NCI-H1105 treated with DMSO at 0.1 percent for 48 hours (cell line): Measurements from ENCODE around the gene JKAMP.
A peak's percentile ranks its signal among the peaks of the same experiment; 100 is the strongest.
"Not testable (repeated sequence)": the region's sequence is repeated elsewhere in the genome, so short reads cannot be mapped to it uniquely, and the experiment has no call there.

ENCODE experiments used
- DNase-seq: peaks from one replicate; lab custom pipeline; 2025; lab: John Stamatoyannopoulos, UW

JKAMP gene, protein sequence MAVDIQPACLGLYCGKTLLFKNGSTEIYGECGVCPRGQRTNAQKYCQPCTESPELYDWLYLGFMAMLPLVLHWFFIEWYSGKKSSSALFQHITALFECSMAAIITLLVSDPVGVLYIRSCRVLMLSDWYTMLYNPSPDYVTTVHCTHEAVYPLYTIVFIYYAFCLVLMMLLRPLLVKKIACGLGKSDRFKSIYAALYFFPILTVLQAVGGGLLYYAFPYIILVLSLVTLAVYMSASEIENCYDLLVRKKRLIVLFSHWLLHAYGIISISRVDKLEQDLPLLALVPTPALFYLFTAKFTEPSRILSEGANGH

DNA sequence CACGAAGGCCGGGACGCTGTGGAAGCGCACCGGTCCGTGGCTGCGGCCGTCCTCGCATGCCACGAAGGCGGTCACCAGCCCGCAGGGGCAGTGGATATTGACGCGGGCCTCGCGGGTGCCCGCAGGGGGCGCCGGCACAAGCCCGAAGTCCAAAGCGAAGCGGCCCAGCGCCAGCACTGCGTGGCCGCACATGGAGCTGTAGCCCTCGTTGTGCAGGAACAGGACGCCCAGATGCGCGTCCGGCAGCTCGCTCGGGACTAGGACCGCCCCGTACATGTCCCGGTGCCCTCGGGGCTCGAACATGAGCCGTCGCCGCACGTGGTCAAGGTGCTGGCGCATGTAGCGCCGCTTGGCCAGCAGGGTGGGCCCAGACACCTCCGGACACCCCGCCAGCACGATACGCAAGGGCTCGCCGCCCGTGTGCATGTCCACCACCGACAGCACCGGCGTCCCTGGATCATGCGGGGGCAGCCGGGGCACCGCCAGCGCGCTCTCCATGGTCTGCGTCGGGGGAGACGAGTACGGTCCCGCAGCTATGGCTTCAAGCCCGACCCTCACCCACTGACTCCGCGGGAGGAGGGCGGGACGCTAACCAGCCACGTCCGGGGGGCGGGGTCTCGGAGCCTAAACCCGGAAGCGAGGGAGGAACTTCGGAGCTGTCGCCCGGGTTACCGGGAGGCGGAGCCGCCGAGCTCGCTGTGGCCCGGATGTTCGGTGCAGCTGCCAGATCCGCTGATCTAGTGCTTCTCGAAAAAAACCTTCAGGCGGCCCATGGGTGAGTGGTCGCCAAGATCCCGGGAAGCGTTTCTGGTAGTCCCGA, at the start of gene JKAMP, which contains the start of gene L3HYPDH:
TSS of gene JKAMP (plus strand) at position 699 of the 820 bp plus-strand sequence. CDS start at position 772, 73 bp downstream.
TSS of gene L3HYPDH (minus strand) at position 590 of the 820 bp plus-strand sequence. CDS start at position 498, 92 bp downstream.
- peak; percentile 94 for DNase-seq

- DNase-seq: no peak
These were observed 49.2 kb upstream of the JKAMP start for GRCh38 chr14:59435101-59435500.

- DNase-seq: no peak
These were observed 48.3 kb upstream of the JKAMP start for GRCh38 chr14:59435987-59436386.

- no peak for DNase-seq
These were observed 46.1 kb upstream of the JKAMP start for GRCh38 chr14:59438195-59438647.

- DNase-seq: no peak
These were observed 44.9 kb upstream of the JKAMP start for GRCh38 chr14:59439256-59439965.

- DNase-seq: not testable (repeated sequence)
These were observed 35.6 kb upstream of the JKAMP start for GRCh38 chr14:59448673-59449072.

DNA sequence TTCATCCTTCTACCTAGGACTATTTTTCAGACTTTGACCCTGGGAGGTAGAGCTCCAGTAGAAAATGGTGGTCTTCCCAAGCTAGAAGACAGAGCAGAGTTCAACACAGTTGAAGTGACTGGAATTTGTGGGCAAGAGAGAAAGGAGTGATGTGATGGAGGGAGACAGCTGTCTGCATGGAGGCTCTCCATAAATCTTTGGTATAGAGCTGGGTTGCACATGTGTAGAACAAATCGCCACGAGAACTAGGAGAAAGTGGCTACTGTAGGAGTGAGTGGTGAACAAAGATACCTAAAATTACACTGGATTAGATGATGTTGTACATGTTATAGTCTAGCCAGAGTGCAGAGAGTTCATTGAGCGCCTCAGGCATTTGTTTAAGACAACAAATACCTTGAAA, 33.6 kb upstream of the JKAMP start:
- no peak for DNase-seq

DNA sequence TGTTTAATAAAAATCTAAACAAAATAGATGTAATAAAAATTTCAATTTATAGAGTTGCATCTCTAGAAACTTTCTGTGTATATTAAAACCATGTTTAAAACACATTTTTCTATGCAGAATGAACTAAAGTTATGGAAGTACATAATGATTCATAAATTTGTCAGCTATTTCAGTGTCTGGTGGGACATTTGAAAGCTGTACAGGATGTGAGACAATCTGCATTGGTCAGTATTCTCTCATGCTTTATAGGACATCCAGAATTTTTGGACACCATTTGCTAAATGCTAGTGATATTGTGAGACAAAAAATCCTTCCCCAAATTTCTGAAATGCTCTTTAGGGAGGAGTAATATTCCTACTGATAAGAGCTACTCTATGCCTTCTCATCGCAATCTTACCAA, 32.5 kb upstream of the JKAMP start:
- DNase-seq: no peak

DNA sequence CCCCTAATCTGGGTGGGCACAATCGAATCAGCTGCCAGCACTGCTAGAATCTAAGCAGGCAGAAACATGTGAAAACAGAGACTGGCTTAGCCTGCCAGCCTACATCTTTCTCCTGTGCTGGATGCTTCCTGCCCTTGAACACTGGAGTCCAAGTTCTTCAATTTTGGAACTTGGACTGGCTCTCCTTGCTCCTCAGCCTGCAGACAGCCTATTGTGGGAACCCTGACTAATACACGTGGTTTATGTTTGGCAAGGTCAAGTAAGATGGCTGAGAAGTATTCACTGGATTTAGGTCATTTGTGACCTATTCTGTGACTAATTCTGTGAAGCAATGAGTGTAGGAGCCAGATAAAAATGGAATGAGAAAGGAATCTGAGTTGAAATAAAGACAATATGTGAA, 30.2 kb upstream of the JKAMP start:
- DNase-seq: no peak

- DNase-seq: no peak
These were observed 28.9 kb upstream of the JKAMP start for GRCh38 chr14:59455411-59455810.

GRCh38 chr14:59458486-59458885, 25.8 kb upstream of the JKAMP start:
- DNase-seq: no peak

DNA sequence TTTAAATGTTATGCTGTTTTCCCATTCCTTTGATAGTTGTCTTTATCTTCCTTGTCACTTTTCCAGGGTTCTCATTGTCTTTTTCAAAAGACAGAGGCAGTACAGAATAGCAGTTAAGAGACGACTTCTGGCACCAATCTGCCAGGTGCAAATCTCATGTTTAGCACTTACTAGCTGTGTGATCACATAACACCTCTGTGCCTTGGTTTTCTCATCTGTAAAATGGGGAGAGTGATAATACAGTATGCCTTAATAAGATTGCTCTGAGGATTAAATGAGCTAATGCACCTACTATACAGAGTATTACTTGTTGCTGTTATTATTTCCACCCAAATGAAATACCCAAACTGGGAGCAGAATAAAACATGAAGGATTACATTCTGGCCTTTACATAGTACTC, 23.9 kb upstream of the JKAMP start:
- DNase-seq: no peak

DNA sequence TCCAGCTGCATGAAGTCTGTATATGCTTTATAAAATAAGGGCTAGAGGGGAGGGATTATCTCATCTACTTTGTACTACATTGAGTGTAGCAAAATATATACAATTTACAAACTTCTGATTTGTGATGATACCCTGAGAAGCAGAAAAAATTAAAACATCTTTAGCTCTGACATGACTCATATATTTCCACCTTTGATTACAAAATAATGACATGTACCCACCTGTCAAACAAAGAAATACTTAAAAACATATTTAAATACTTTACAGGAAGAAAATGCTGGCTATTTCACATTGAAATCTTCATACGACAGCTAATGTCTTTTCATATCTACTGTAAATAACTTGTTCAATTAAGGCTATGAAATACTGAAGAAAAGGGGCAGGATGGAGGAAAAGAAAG, 22.4 kb upstream of the JKAMP start:
- no peak for DNase-seq

GRCh38 chr14:59463787-59464485, 20.4 kb upstream of the JKAMP start:
- DNase-seq: no peak

- DNase-seq: peak; percentile 68
These were observed 19.6 kb upstream of the JKAMP start for GRCh38 chr14:59464486-59465315.

- DNase-seq: peak; percentile 61
These were observed 18.8 kb upstream of the JKAMP start, which contains the start of gene GPR135 for GRCh38 chr14:59465316-59466135. Gene GPR135, minus strand, starts transcription at chr14:59465380. Its CDS starts 154 bp downstream, at chr14:59465226.

GRCh38 chr14:59474172-59474571, 10.1 kb upstream of the JKAMP start:
- no peak for DNase-seq

- no peak for DNase-seq
These were observed 8.6 kb upstream of the JKAMP start for GRCh38 chr14:59475709-59476108.

GRCh38 chr14:59478540-59478939, 5.8 kb upstream of the JKAMP start:
- no peak for DNase-seq

GRCh38 chr14:59480166-59480565, 4.2 kb upstream of the JKAMP start:
- no peak for DNase-seq
